Thyroid gland (tissue), 4 donors: ENCODE data around the gene GPATCH11.

Source experiments
- CTCF ChIP-seq, 6 experiments: fragments of 200-600 bp in 3 of 6; fragments of 450-650 bp in 3 of 6; sonication (generic) in 3 of 6; IDR thresholded peaks; one replicate each; pipeline ENCODE4 v1.5.1; 2016 to 2019; ENCODE audit warnings: antibody characterized with exemption in 6 of 6, mild to moderate bottlenecking in 2 of 6, inconsistent platforms in 1 of 6, moderate library complexity in 1 of 6
- POLR2A ChIP-seq, 2 donors: fragments of 450-650 bp; IDR thresholded peaks; one replicate each; pipeline ENCODE4 v1.6.1; 2017; ENCODE audit warnings: antibody characterized with exemption in 2 of 2, mild to moderate bottlenecking in 2 of 2, moderate library complexity in 1 of 2

GRCh38 chr2:37059841-37060240, 24.5 kb upstream of the GPATCH11 start:
- TF ChIP-seq CTCF (IDR thresholded peaks at IDR 0.05), result no peak
- TF ChIP-seq POLR2A (IDR thresholded peaks at IDR 0.05), result no peak
